HG03139 (cell line): Measurements from ENCODE around the gene DBH.

Source experiments
- ATAC-seq: cut with Tn5 transposase; IDR thresholded peaks from one replicate; pipeline ENCODE4 v1.9.1; 2021; ENCODE audit not compliant: unreplicated experiment

DBH gene

DNA sequence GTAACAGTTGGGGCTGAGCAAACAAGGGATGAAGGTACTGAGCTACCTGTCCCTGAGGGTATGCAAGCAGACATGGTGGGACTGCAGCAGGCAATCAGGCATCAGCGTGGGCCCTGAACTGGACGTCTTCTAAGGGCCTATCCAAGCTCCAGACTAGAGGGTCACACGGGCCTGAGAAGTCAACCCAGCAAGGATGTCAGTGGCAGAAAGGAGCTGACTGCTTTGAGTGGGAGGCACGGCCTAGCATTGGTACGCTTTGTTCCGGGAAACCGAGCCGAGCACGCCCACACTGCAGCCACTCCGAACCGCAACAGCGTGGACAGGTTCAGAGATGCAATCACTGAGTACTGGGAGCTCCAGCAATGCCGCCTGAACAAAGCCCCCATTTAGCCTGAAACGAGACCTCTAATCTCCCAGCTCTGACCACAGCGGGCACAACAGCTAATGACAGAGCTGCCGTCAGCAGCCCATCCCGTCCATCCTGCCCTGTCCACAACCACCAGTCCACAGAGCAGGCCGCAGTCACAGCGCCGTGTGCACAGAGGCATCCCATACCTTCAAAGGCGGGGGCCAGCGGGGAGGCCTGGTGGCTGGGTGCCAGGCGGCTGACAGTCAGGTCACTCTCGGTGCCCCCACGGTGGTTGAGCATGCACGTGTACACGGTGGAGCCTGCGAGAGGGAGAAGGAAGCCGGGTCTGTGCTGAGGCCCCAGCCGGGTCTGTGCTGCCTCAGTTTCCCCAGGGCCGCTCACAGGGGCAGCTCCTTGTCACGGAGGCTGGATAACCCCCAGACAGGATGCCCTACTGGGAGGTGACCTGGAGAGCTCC, 57.8 kb downstream of the DBH start:
- ATAC-seq = no peak

DNA sequence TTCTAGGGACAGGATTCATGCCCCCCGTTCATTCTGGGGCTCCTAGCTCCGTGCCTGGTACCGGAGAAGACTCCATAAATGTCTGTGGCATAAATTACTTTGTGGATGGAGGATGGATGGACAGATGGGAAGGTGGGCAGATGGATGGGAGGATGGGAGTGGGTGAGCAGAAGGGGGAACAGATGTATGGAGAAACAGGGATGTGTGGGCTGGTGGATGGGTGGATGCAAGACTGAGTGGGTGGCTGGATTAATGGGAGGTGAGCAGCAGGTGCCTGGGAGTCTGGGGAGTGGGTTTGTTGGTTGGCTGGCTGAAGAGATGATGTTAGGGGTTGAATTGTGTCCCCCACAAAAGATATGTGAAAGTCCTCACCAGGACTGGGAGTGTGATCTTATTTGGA, 58.5 kb downstream of the DBH start:
- ATAC-seq = no peak

DNA sequence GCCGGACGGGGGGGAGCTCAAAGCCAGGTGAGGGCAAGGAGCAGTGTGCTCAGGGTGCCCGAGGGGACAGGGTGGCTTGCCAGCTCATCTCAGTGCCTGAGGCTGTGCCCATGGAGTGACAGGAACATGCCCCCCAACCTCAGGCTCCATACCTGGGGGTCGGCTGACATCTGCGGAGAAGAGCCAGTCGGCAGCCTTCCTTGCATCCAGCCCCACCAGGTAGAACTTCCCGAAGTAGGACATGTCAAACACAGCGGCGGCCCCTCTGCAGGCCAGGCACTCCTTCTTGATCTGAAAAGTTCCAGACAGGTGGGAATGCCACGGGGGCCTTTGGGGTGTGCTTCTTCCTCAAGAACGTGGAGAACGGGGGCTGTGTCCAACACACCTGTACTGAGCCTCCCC, 59.9 kb downstream of the DBH start:
- ATAC-seq = no peak

DNA sequence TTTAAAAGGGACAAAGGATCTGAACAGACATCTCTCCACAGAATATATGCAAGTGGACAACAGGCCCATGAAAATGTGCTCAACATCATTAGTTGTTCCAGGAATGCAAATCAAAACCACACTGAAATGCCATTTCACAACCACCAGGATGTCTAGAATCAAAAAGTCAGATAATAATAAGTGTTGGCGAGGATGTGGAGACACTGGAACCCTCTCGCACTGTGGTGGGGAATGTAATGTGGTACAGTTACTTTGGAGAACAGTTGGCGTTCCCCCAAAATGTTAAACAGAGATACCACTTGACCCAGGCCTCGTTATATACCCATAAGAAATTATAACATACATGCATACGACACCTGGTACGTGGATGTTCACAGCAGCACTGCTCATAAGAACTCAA, 63.4 kb downstream of the DBH start:
- ATAC-seq = no peak

DNA sequence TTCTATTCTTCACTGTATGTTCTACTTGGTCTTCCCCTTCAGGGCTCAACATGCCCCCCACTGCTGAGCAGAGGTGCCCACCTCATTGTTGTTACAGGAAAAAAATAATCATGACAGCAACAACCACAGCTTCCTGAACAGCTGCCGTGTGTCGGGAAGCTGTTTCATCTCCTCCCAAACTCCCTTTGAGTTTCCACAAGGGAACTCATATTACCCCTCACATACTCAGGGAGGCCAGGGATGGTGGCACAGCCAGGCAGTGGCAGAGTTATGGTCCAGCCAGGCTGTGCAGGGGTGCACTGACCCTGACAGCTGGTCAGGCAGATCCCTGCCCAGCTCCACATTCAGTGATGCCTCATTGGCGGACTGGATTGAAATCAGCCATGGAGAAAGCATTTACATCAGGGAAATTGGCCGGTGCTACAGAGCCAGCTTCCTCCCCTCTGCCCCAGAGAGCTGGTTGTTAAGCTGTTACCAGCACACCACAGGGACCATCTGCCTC, 64.7 kb downstream of the DBH start:
- ATAC-seq = no peak

DNA sequence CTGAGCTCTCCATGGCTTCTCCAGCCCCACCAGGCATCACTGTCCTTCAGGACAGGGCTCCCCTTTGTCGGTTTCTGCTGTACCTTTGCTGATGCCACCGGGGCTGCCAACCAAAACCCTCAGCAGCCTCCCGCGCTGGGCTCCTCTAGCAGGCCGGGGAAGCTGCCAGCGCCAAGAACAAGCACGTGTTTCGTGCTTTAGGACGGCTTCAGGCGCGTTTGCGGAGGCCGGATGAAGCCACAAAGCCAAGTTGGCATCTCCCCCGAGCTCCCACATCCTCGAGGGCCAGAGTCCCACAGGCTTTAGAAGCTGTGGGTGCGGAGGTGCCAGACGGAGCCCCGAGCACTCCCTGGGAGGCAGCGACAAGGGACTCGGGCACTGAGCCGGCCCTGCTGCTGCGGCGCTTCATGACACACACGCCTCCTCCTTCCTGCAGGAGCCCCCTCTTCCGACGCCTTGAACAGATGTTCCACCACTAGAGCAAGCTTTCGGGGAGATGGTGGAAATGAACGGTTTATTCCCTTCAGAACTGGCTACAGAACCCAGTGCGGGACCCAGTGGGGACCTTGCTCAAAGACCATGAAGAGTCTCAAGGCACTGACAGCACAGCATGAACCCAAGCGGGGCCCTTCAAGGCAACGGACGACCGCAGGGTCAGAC, 65.3 kb downstream of the DBH start:
- ATAC-seq = no peak

DNA sequence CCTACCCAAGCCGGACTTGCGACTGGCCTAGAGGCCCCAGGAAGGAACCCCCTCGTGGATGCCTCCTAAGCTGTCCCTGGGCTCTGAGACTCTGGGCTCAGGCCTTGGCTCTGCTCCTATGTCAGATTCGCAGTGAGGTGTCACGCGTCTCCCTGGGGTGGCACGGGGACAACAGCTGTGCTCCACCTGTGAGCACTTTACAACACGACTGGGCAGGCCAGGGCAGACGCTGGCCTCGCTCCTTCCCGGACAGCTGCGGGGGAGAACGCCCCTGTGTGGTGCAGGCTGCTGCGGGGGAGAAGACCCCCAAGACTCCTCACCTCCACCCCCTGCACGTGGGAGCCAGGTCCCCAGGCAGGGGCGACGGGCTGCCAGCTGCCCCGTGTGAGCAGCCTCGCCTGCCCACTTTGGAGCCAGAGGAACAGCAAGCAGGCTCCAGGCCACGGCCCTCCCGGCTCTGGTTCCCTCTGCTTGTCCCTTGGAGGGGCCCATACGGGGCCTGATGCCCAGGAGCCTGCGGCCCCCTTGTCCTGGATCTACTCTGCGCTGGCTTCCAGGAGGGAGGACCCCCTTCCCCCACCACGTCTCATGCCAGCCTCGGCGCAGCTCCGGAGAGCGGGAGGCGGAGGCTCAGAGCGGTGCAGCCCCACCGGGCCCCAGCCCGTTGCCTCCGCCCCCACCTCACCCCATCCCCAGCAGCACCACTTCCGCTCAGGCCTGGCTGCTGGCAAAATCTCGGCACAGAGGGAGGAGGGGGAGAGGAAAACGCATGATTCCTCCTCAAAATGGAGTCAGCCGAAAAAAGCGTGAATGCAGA, 66.0 kb downstream of the DBH start:
- ATAC-seq = no peak

DNA sequence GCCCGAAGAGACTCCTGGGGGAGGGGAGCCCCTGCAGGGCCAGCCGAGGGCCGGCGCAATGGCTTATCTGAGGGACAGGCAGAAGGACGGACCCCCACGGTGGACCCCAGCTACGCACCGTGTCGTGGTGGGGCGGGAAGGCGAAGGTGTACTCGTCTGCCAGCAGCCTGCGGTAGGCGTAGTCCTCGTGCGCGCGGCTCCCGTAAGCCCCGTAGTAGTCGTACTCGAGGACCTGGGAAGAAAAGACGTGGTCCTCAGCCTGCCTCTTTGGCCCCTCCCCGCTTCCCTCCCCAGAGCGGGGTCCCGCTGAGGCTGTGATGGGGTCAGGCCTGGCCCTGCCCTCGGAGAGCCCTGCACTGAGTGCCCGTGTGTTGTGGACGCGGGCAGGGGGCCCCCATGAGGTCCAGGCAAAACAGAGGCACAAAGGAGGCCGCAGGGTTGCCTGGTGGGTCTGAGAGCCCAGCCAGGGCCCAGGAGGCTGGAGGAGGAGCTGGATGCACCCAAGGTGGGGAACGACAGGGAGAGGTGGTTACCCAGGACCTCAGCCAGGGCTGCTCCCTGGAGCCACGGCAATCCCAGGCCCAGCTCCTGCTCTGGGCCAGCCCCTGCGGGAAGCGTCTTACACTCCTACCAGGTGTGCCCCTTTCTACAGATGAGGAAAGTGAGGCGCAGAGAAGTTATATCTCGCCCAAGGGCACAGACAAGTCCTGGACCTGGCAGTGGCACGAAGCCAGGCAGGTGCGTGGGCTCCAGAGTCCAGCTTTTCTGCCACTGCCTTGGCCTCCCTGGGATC, 66.8 kb downstream of the DBH start:
- no peak for ATAC-seq

DNA sequence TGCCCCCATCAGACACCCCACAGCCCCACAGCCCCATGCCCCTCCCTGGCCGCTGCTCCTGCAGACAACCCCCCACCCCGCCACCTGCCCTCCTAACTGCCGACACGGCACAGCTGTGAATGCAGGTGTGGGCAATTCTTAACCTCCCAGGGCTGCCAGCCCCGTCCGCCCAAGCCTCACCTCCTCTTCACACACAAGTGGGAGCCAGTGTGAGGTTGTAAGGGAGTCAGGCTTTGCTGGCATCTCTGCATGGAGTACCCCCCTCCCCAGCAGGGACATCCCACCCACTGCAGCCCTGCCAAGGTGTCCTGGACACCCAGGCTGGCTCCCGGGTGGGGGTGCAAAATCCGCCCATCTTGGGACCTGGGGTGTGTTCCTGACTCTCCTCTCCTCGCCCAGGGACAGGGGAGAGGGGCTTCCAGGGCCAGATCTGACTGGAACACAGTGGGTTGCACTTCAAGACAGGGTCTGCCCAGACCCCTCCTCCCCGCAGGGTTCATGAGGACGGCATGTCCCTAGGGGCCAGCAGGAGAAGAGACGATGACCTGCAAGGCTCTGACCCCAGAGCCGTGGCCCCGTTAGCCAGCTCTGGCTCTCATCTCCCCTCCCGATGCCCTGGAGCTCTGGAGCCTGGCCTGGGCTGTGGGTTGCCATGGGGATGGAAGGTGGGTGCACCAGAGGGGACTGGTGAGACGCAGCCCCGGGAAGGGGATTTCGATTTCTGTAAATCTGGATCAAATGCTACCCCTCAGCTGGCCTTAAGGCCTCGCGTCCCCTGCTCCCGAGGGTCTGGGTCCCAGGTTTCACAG, 67.6 kb downstream of the DBH start:
- no peak for ATAC-seq

DNA sequence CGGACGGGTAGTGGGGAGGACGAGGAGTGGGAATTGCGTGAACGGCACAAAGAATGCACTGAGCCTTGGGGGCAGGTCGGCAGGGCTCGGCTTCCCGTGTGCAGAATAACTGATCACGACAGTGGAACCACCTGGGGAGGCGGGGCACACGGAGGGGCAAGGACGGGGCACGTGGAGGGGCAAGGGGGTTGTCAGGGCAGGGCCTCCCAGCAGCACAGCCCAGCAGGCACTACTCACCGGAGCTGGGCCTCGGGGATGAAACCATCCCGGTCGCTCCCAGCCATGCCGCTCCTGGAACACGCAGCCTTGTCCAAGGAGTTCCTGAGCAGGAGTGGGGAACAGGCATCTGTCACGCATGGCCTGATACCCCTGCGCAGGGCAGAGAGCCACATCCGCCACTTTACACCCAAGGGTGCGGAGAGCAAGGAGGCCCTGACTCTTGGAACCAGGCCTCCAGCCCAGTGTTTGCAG, 68.6 kb downstream of the DBH start:
- no peak for ATAC-seq

DNA sequence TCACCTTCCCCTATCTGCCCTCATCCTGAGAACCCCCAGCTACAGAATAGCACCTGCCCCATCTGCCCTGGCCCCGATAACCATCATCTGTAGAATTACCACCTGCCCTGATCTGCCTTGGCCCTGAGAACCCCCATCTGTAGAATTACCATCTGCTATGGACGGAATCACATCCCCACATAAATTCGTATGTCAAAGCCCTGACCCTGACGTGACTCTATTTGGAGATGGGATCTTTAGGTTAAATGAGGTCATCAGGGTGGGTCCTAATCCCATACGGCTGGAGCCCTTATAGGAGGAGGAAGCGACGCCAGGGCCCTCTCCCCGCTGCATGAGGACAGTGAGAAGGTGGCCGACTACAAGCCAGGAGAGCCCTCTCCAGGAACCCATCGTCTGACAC, 69.4 kb downstream of the DBH start:
- ATAC-seq = no peak

DNA sequence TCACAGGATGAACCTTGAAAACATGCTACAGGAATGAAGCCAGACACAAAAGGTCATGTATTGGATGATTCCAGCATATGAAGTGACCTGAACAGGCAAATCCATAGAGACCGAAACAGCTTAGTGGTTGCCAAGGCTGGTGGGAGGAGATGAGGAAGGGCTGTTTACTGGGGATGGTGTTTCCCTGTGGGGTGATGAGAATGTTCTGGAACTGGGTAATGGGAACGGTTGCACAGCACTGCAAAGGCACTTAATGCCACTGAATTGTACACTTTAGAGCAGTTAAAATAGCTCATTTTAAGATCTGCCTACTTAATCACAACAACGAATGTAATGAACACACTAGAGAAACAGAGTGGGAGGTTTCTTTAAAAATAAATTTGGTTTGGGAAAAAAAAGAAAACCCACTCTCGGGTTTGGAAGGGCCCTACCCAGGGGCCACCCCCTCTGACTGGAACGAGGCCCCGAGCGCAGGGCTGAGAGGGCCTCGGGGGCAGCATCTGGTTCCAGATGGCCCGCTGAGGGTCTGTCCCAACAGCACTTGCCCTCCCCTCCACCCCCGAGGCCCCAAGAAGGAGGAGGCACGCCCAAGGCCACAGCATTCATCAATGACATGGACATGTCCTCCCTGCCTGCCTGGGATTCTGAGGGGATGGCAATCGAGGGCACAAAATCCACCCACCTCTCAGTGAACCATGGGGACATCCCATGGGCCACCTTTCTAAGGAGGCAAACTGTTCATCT, 70.3 kb downstream of the DBH start:
- ATAC-seq = no peak

DNA sequence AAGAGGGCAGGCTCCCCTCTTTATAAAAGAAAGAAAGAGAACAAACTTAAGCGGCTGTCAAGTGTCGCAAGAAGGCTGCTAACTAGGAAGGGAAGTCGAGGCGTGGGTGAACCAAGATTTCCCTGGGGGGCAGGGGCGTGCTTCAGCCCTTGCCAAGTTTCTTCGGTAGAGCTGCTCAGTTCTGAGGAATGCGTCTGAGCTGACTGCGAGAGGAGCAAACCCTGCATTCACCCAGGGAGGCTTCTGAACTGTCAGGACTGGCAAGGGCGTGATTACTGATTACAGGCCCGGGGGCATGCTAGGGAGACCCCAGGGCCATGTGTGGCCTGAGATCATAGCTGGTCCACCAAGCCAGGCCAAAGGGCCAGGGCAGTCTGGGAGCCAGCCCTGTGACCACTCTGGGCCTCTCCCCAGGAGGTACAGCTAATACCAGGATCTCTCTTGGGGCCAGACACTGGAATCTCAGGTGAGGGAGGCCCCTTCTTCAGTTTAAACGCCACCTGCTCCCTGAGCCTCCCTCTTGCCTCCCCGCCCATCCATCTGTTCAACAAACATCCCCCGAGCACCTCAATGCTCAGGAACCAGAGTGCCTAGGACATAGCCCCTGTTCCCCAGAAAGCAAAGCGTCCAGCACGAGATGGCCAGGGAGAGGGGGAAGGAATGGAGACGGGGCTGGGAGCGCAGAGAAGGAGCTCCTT, 71.1 kb downstream of the DBH start:
- no peak for ATAC-seq

DNA sequence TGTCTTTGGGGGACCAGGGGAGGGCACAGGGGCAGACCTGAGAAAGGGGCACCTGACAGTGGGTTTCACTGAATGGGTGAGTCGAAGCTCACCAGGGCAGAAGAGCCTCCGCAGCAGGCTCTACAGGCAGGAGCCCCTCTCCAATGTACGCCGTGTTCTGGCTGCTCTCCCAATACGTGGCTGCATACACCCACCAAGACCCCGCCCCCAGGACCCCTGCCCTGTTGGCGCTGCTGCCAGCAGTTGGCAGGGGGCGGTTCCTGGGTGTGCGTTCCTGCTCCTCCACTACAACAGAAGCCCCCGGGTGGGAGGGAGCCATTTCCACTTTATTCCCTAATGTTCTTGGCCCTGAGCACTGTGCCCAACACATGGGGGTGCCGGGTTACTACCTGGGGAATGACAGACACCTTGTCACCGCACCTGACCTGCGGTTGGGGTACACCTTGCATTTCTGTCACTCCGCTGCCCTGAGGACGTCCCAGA, 71.6 kb downstream of the DBH start:
- ATAC-seq = no peak

DNA sequence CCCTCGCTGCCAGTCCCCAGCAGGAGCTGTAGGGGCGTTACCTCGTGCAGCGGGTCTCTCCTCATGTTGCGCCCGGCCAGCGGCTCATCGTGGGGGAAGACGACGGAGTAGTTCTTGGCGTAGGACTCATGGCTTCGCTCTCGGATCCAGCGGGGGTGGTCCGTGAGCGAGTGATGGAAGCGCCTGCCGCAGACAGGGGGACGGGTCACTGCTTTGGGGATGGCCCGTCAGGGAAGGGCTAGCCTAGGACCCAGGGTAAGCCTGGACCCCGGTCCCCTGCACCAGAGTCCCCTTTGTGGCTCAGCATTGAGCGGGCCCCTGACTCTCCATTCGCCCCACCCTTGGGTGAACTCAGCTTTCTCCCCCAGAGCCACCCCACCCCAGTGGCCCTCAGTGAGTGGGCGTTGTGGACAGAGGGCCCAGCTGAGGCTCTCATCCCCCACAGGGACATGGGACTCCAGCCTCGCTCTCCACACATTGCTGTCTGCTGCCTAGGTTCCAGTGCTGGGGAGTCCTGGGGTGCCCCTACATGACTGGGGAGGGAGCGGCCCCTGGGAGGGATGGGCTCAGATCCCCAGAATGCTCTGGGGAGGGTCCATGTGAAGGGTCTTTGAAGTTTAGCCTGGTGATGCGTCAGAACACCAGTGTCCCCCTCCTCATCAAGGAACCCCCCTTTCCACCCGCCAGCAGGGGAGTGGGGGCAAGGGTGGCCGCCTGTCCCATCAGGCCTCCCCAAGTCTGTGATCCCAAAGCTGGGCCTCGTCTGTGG, 72.3 kb downstream of the DBH start:
- no peak for ATAC-seq
